Neural progenitor cell (in vitro differentiated cells): ENCODE data around the gene MFRP.
A peak's percentile ranks its signal among the peaks of the same experiment; 100 is the strongest.

Source experiments
- CTCF ChIP-seq: fragments of 200-600 bp; sonication (generic); IDR thresholded peaks from 2 replicates; pipeline ENCODE4 v1.5.1; 2017; ENCODE audit warnings: antibody characterized with exemption, mild to moderate bottlenecking
- EZH2 ChIP-seq: fragments of 200-600 bp; sonication (generic); IDR thresholded peaks from 2 replicates; pipeline ENCODE4 v1.6.1; 2017; ENCODE audit warnings: antibody characterized with exemption, mild to moderate bottlenecking, moderate library complexity
- EZH2phosphoT487 ChIP-seq: fragments of 200-600 bp; sonication (generic); IDR thresholded peaks from 2 replicates; pipeline ENCODE4 v1.6.1; 2017; ENCODE audit warnings: antibody characterized with exemption

GRCh38 chr11:119315131-119316015 is 31.1 kb downstream of the MFRP start:
- peak; percentile 13 for TF ChIP-seq CTCF
- no peak for TF ChIP-seq EZH2
- TF ChIP-seq EZH2phosphoT487, result no peak
